Glutamatergic neuron (in vitro differentiated cells): ENCODE results near the gene CCL5. TPM values are rescaled to one million over a fixed set of nuclear protein-coding genes. Genes with fewer than 3 reads are reported as not detected.

Experiments
- DNase-seq: peaks from one replicate; pipeline ENCODE4 v3.0.0; 2022
- H3K27ac Mint-ChIP-seq: one replicate; pipeline ENCODE4 v1.8.0; 2020; ENCODE audit warnings: mild to moderate bottlenecking, mixed read lengths, inconsistent platforms; ENCODE audit not compliant: unreplicated experiment
- H3K27me3 Mint-ChIP-seq: one replicate; pipeline ENCODE4 v1.8.0; 2020; ENCODE audit warnings: mild to moderate bottlenecking, moderate library complexity, mixed read lengths, inconsistent platforms; ENCODE audit not compliant: unreplicated experiment
- H3K36me3 Mint-ChIP-seq: one replicate; pipeline ENCODE4 v1.8.0; 2020; ENCODE audit warnings: mild to moderate bottlenecking, mixed read lengths, inconsistent platforms; ENCODE audit not compliant: unreplicated experiment
- H3K4me1 Mint-ChIP-seq: one replicate; pipeline ENCODE4 v1.8.0; 2020; ENCODE audit warnings: mild to moderate bottlenecking, low read depth, mixed read lengths, inconsistent platforms; ENCODE audit not compliant: unreplicated experiment
- H3K4me3 Mint-ChIP-seq: one replicate; pipeline ENCODE4 v1.8.0; 2020; ENCODE audit warnings: mild to moderate bottlenecking, mixed read lengths, inconsistent platforms; ENCODE audit not compliant: unreplicated experiment
- H3K9me3 Mint-ChIP-seq: one replicate; pipeline ENCODE4 v1.8.0; 2020; ENCODE audit warnings: mild to moderate bottlenecking, moderate library complexity, mixed read lengths, inconsistent platforms; ENCODE audit not compliant: unreplicated experiment
- total RNA-seq: library from RNA; stranded (reverse); fragmentation: NEBNext Ultra II Directional; extraction: Animal tissue kit (Norgen Biotek cat#: 25700); gene quantifications from one replicate; pipeline ENCODE4 v1.2.1, GENCODE V29; 2021; ENCODE audit not compliant: unreplicated experiment
- TF ChIP-seq, protein P1 (sequence below): fragments of 200-600 bp; sonication (generic); IDR thresholded peaks from one replicate; pipeline ENCODE4 v1.5.0; 2021; ENCODE audit not compliant: partially characterized antibody, unreplicated experiment

The CCL5 gene
- total RNA-seq, 1 donor from 2014 or later = not detected

DNA sequence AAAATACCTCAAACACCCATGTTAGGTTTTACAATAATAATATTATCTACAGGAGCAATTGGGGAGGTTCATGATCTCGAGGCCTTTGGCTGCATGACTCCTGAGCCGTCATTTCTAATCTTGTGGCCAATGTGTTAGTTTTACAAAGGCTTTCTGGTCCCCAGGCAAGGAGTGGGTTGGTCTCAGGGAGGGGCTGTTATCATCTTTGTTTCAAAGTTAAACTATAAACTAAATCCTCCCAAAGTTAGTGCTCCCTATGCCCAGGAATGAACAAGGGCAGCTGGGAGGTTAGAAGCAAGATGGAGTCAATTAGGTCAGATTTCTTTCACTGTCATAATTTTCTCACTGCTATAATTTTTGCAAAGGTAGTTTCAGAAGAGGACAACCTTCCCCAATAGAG lies 9.1 kb upstream of the CCL5 start:
- Mint-ChIP-seq H3K4me3 (no peak overlapping the region), H3K27me3 (peaks cover 3% of the 10 kb centered on the region), H3K36me3 (no peaks in the 10 kb centered on the region), H3K4me1 (peaks cover 4% of the 10 kb centered on the region), H3K9me3 (no peaks in the 10 kb centered on the region), H3K27ac (no peak overlapping the region)
- TF ChIP-seq, protein P1, sequence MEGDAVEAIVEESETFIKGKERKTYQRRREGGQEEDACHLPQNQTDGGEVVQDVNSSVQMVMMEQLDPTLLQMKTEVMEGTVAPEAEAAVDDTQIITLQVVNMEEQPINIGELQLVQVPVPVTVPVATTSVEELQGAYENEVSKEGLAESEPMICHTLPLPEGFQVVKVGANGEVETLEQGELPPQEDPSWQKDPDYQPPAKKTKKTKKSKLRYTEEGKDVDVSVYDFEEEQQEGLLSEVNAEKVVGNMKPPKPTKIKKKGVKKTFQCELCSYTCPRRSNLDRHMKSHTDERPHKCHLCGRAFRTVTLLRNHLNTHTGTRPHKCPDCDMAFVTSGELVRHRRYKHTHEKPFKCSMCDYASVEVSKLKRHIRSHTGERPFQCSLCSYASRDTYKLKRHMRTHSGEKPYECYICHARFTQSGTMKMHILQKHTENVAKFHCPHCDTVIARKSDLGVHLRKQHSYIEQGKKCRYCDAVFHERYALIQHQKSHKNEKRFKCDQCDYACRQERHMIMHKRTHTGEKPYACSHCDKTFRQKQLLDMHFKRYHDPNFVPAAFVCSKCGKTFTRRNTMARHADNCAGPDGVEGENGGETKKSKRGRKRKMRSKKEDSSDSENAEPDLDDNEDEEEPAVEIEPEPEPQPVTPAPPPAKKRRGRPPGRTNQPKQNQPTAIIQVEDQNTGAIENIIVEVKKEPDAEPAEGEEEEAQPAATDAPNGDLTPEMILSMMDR = no peak
- DNase-seq = no peak

DNA sequence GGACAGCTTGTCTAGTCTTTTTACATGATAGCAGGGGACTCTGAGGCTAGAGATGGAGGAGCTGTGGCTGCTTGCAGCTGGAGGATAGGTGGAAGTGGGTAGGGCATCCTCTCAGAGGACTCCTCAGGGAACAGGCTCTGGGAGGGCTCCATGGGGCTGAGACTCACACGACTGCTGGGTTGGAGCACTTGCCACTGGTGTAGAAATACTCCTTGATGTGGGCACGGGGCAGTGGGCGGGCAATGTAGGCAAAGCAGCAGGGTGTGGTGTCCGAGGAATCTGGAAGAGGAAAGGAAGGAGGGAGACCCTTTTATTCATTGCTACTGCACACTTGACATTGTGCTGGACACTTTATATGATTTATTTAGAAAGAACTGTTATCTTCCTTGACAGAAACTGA lies 1.8 kb downstream of the CCL5 start:
- no peaks in the 10 kb centered on the region for H3K36me3 Mint-ChIP-seq
- H3K9me3 Mint-ChIP-seq = peaks cover 2% of the 10 kb centered on the region
- peak overlapping the region; percentile 30 for H3K4me3 Mint-ChIP-seq
- no peak overlapping the region for H3K27ac Mint-ChIP-seq
- DNase-seq = no peak
- no peaks in the 10 kb centered on the region for H3K27me3 Mint-ChIP-seq
- H3K4me1 Mint-ChIP-seq = no peaks in the 10 kb centered on the region
- TF ChIP-seq, protein P1 = no peak

DNA sequence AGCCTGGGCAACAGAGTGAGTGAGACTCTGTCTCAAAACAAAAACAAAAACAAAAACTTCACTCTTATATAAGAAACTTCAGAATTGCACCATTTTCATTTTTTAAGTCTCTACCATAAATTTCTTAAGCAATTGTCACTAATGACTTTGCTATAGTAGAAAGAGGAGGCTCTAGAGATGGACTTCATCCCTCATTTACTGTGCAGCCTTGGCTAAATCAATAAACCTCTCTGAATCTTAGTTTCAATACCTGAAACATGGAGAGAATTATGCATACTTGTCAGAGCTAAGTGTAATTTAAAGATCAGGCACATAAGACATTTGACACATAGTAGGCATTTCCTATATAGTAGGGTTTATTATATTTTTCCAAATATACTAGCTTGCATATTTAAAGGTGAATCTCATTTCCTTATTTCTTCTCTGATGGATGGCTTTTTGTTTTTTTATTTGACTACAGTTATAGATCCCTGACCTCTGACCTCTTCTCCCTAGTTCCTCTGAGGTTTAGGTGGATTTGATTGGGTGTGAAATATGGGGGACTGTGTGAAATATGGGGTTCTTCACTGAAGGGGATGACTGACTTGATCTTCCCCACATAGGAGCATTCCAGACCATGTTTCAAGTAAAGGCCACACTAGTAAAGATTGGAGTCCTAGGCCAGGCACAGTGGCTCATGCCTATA lies 2.7 kb downstream of the CCL5 start:
- H3K36me3 Mint-ChIP-seq = no peaks in the 10 kb centered on the region
- no peak overlapping the region for H3K4me3 Mint-ChIP-seq
- TF ChIP-seq, protein P1 = no peak
- H3K27me3 Mint-ChIP-seq = no peaks in the 10 kb centered on the region
- DNase-seq = no peak
- H3K9me3 Mint-ChIP-seq = peaks cover 2% of the 10 kb centered on the region
- H3K27ac Mint-ChIP-seq = no peak overlapping the region
- H3K4me1 Mint-ChIP-seq = no peaks in the 10 kb centered on the region

DNA sequence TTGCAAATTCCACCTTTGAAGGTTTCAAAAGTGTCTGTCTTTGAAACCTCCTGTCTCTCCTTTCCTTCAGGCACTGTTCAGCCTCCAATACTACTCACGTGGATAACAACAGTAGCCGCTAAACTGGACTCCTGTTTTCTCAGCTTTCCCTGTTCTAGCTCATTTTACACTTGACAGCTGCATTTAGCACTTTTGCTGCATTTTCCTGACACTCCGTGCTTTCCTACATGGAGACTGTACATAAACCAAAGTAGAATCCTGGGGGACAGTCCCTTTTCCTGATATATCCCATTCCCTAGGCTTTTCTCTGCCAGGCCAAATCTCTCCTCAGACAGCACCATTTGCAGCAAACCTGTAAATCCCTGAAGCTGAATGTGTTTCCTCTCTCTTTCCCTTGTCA lies 3.6 kb downstream of the CCL5 start:
- DNase-seq = no peak
- Mint-ChIP-seq H3K36me3 (no peaks in the 10 kb centered on the region), H3K4me1 (no peaks in the 10 kb centered on the region), H3K27me3 (peaks cover 3% of the 10 kb centered on the region), H3K9me3 (peaks cover 2% of the 10 kb centered on the region), H3K27ac (no peak overlapping the region), H3K4me3 (no peak overlapping the region)
- TF ChIP-seq, protein P1 = no peak

DNA sequence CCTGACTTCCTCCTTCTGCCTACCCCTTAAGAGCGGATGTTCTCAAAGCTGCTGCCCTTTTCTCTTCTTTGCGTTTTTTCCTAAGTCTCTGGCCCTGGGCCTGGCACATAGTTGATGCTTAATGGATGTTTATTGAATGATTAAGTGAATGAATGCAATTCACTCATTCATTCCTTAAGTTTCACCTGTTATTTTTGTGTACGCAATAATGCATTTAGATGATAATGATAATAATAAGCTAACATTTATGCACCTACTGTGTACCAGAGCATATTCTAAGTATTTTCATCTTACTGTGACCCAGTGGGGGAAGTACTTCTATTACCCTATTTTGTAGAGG lies 4.4 kb downstream of the CCL5 start:
- H3K27ac Mint-ChIP-seq = no peak overlapping the region
- peaks cover 3% of the 10 kb centered on the region for H3K27me3 Mint-ChIP-seq
- H3K36me3 Mint-ChIP-seq = no peaks in the 10 kb centered on the region
- TF ChIP-seq, protein P1 = no peak
- no peak overlapping the region for H3K4me3 Mint-ChIP-seq
- H3K4me1 Mint-ChIP-seq = peaks cover 2% of the 10 kb centered on the region
- DNase-seq = no peak
- H3K9me3 Mint-ChIP-seq = peaks cover 2% of the 10 kb centered on the region
